ENCODE measurements around the gene TTN.

DNA sequence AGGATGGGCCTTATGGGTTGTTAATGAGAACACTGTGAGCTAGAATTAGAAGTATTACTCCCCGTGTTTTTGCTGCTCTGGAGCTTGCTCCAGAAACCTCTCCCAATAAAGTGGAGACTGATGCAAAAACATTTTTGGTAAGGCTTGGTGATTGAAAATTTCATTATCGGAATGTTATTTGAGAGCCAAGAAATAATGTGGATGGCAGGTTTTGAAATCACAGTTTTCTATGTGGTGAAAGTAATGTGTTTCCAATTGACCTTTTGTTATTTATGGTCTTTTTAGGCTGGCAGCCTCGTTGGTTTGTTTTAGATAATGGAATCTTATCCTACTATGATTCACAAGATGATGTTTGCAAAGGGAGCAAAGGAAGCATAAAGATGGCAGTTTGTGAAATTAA lies 321.9 kb downstream of the TTN start:
- TF ChIP-seq, protein P1, sequence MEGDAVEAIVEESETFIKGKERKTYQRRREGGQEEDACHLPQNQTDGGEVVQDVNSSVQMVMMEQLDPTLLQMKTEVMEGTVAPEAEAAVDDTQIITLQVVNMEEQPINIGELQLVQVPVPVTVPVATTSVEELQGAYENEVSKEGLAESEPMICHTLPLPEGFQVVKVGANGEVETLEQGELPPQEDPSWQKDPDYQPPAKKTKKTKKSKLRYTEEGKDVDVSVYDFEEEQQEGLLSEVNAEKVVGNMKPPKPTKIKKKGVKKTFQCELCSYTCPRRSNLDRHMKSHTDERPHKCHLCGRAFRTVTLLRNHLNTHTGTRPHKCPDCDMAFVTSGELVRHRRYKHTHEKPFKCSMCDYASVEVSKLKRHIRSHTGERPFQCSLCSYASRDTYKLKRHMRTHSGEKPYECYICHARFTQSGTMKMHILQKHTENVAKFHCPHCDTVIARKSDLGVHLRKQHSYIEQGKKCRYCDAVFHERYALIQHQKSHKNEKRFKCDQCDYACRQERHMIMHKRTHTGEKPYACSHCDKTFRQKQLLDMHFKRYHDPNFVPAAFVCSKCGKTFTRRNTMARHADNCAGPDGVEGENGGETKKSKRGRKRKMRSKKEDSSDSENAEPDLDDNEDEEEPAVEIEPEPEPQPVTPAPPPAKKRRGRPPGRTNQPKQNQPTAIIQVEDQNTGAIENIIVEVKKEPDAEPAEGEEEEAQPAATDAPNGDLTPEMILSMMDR (IDR thresholded peaks at IDR 0.05), result no peak
- TF ChIP-seq EP300 (IDR thresholded peaks at IDR 0.05), result no peak
- TF ChIP-seq POLR2A (IDR thresholded peaks at IDR 0.05), result no peak

All from suprapubic skin (tissue), 3 donors.